ENCODE results near the gene NFIA.

DNA sequence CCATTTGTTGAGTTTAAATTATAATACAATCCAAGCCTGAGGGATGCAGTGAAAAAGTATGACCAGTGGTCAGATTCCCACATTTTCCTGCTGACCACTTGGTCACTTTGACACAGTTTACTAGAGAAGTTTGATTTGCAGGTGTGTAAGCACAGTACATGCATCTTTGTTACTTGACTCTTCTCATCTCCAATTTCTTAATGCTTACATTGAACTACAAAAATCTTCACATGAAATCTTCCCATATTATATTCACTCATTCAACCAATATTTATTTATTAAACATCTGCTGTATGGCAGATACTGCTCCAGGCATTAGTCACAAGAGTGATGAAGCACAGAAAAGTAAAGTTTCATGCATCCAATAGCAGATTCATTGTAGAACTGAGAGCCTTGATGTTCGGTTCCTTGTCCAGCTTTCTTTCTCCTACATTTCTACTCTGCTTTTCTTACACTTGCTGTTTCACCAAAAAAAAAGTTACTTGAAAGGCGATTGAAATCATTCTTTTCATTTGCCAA lies 211.7 kb downstream of the NFIA start:
- TF ChIP-seq, protein P1, sequence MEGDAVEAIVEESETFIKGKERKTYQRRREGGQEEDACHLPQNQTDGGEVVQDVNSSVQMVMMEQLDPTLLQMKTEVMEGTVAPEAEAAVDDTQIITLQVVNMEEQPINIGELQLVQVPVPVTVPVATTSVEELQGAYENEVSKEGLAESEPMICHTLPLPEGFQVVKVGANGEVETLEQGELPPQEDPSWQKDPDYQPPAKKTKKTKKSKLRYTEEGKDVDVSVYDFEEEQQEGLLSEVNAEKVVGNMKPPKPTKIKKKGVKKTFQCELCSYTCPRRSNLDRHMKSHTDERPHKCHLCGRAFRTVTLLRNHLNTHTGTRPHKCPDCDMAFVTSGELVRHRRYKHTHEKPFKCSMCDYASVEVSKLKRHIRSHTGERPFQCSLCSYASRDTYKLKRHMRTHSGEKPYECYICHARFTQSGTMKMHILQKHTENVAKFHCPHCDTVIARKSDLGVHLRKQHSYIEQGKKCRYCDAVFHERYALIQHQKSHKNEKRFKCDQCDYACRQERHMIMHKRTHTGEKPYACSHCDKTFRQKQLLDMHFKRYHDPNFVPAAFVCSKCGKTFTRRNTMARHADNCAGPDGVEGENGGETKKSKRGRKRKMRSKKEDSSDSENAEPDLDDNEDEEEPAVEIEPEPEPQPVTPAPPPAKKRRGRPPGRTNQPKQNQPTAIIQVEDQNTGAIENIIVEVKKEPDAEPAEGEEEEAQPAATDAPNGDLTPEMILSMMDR (IDR thresholded peaks at IDR 0.05): no peak
- TF ChIP-seq POLR2A (IDR thresholded peaks at IDR 0.05): no peak
